ENCODE data around the gene IL22RA1.

- TF ChIP-seq OSR1 (CRISPR knock-in tag; IDR thresholded peaks at IDR 0.05): no peak
- no peak for TF ChIP-seq RARB (CRISPR knock-in tag; IDR thresholded peaks at IDR 0.05)
- no peak for TF ChIP-seq ARNTL (CRISPR knock-in tag; IDR thresholded peaks at IDR 0.05; ENCODE audit: borderline replicate concordance, low read depth)
Measured at GRCh38 chr1:24134376-24134775, 8.6 kb downstream of the IL22RA1 start.

All from SK-N-SH treated with all-trans-retinoic acid at 6 μM for 48 hours (cell line).